NCI-H1105 (cell line): ENCODE data around the gene FOXL2NB.

ENCODE experiments used
- DNase-seq: peaks from one replicate; lab custom pipeline; 2025; lab: John Stamatoyannopoulos, UW

FOXL2NB gene

DNA sequence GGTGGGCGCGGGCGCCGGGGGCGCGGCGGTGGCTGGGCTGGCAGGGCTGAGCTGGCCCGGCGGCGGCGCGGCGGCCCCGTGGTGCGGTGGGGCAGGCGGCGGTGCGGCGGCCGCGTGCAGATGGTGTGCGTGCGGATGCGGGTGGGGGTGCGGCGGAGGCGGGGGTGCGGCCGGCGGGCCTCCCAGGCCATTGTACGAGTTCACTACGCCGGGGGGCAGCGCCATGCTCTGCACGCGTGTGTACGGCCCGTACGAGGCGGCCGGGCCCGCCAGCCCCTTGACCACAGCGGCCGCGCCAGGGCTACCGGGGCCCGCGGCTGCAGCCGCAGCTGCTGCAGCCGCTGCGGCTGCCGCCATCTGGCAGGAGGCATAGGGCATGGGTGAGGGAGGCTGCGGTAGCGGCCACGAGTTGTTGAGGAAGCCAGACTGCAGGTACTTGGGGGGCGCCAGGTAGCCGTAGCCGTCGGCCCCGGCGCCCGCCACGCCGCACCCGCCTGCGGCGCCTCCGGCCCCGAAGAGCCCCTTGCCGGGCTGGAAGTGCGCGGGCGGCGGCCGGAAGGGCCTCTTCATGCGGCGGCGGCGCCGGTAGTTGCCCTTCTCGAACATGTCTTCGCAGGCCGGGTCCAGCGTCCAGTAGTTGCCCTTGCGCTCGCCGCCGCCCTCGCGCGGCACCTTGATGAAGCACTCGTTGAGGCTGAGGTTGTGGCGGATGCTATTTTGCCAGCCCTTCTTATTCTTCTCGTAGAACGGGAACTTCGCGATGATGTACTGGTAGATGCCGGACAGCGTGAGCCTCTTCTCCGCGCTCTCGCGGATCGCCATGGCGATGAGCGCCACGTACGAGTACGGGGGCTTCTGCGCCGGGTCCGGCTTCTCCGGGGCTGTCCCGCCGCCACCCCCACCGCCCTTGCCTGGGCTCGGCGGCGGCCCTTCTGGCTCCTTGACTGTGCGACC, 1.0 kb upstream of the FOXL2NB start:
- peak; percentile 65 for DNase-seq

DNA sequence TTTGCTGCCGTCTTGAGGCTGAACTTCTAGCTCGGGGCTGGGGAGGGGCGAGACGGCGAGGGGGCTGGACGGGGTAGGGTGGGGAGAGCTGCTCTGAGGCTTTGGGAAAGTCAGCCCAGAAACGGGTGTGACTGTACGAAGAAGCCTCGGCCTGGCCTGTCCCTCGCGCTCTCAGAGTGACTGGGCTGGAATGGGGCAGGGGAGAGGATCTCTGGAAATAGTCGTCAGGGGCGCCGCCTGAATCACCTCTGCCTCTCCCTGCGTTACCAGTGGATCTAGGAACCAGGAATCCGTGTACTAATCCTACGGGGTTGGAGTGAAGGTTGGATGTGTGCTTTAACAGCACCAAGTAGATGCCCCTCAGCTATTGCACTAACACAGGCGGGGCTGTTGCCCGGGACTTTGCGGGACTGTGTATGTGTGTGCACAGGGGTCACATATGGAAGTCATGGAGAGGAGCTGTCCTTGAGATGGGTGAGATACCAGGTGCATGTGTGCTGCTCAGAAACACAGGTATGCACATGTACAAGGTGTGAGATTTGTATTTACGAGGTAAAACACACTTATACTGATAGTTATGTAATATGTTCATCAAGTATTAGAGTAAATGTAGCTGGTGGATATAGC, 591 bp downstream of the FOXL2NB start:
- no peak for DNase-seq

DNA sequence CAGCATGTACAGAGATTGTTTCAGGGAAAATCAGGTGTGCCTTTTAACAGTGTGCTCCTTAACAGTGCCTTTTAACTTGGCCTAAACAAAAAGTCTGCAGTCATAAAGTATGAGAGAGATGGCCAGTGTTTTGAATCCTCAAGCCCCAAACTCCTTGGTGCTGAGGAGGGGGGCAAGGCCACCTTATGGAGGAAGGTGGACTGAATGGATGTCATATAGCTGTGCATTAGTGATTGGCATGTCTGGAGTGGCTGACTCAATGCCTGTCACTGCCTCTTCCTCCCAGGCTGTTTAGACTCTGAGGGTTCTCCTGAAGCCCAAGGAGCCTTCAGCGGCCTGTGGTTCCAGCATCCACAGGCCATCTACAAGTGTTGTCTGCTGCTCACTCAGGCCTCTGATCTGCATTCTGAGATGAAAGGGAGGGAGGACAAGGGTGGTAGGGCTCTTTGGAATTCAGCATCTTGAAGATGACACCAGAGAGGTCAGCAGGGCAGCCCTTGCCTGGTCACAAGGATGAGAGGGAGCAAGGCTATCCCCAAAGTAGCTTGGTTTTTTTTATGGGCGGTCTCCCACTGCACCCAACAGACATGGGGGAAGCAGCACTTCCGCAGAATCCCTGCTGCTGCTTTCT, 1.5 kb downstream of the FOXL2NB start:
- DNase-seq: no peak

GRCh38 chr3:138949002-138949418, 2.0 kb downstream of the FOXL2NB start:
- no peak for DNase-seq

DNA sequence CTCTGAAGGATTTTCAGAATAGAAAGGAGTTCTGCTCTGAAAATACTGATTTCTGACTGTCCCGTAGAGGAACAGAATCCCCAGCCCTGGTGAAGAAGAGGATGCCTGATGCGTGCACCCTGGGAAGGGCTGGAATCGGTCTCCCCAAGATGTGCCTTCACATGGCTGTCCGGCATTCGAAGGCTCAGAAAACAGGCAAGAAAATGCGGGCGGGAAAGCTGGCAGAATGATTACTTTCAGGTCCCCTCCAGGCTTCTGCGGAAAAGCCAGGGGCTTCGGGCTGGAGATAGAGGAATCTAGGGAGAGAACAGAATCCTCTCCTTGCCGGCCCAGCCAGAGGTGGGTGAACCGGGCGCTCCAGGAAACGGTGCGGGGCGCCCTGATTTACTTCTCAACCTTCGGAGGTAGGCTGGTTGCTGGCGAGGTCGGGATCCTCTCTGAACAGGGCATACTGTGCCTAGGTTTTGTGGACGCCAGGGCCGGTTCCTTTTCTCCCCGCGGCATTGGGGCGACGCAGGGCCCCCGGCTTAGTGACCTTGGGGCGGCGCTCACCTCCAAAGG, 2.5 kb downstream of the FOXL2NB start:
- DNase-seq: no peak

GRCh38 chr3:138950006-138950644, 3.1 kb downstream of the FOXL2NB start:
- DNase-seq: peak; percentile 65

- DNase-seq: no peak
Measured at GRCh38 chr3:138950701-138951100, 3.7 kb downstream of the FOXL2NB start.

GRCh38 chr3:138960417-138960852, 13.4 kb downstream of the FOXL2NB start:
- no peak for DNase-seq

- DNase-seq: no peak
Measured at GRCh38 chr3:138962854-138963560, 16.0 kb downstream of the FOXL2NB start.

DNA sequence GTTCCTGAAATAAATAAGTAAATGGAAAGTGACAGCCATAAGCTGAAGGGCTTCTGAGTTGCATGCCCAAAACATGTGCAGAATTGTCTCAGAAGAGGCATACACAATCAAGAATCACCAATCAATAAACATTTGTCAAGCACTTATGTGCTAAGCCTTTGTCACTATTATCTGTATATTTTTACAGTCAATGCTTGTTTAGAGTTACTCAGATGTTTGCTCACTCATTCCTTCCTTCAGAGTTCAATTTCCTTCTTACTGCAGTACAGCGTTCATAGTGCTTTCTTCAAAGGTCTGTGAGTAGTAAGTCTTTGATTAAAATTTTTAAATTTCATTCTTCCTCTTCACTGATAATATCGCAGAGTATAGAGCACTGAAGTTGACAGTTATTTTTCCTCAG, 17.2 kb downstream of the FOXL2NB start:
- no peak for DNase-seq

GRCh38 chr3:138964923-138965322, 17.9 kb downstream of the FOXL2NB start:
- DNase-seq: no peak

- no peak for DNase-seq
Measured at GRCh38 chr3:138971766-138972320, 24.8 kb downstream of the FOXL2NB start.

DNA sequence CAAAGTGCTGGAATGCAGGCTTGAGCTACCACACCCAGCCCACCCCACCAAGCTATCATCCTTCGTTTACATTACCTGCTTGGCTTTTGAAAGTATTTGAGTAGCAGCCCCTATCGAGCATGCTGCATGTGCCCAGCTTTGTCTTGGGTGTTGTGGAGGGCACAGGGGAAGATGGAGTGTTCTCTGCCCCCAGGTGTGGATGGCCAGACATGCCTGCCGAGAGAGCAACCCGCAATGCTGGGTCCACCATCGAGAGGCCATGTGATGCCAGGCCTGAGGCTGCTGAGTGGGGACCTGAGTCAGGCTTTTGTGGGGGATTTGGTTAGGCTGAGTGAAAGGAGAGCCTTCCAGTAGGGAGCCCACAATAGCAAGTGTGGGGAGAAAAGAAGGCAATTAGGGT, 25.9 kb downstream of the FOXL2NB start:
- no peak for DNase-seq

DNA sequence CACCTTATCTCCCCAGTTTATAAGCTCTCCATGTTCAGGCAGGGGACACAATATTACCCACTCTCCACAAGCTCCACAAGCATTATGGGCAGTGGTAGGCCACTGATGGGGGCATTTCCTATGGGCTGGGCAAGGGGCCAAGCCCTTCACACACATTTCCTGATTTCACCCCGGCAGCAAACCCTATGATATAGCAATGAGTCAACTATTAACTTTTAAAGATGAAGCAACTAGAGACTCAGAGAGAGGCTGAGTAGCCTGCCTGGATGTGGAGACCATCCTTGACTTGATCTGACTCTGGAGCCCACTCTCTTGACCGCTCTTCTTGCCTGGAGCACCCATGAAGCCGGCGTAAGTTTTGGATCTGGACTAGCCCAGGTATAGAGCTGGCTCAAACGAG, 27.4 kb downstream of the FOXL2NB start:
- DNase-seq: no peak

DNA sequence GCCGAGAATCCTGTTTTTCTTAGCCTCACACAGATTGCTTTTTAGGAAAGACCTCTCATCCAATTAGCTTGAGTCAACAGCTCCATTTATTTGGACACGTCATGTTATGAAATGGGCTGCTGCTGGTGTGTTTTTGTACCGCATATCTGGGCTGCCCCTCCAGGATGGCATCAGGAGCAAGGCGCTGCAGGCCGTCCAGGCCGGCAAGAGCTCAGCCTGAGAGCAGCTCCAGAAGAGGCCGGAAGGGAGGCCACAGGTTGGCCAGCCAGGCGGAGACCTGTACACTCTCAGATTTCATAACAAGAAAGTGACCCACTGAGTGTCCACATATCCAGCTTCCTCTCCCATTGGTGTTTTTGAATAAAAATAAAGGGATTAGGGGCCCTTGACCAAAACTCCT, 28.3 kb downstream of the FOXL2NB start:
- DNase-seq: no peak

DNA sequence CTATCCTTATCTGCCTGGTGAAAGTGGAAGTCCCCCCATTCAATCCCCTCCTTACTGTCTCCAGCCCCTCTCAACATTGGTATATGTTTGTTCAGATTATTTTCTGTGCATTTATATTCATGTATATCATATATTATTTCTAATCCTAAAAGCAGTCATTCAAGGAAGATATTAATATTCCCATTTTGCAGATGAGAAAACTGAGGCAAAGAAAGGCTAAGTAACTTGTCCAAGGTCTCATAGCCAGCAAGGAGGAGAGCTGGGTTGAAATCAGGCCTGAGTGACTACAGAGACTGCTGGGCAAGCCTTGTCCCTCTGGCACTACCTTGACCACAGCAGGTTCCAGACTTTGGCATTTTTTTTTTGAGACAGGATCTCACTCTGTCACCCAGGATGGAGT, 29.0 kb downstream of the FOXL2NB start:
- no peak for DNase-seq

GRCh38 chr3:138984816-138985215, 37.8 kb downstream of the FOXL2NB start:
- no peak for DNase-seq

DNA sequence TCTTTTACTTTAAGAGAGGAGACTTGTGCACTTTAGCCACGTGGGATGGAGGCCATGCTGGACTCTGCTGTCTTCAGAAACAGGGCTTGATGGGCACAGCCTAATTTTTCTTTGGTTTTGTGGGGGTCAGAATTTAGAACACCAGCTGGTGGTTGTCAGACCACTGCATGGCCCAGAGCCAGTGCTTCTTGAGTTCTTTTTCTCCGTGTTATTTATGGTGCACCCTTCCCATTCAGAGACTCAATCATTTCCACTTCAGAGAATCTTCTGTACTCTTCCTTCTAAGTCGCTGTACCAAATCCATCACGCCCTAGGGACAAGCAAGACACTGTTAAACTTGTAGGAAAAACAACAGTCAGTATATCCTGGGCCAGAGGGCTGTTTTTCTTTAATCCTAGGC, 38.9 kb downstream of the FOXL2NB start:
- no peak for DNase-seq

DNA sequence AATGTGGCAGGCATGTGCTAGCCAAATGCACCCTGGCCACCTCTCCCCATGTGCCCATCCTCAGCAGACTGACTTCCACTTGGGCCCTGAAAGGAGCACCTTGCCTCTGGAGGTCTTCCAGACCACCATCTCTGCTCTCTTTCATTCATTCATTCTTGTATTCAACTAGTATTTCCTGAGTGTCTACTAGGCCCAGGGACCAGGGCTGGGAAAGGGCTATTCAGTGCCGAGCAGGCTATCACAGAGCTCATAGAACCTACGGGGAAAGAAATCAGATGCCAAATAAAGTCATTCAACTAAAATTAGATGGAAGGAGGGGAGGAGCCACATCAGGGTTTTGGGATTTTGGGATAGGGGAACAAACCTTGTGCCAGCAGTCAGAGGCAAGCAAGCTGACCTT, 40.2 kb downstream of the FOXL2NB start:
- no peak for DNase-seq

DNA sequence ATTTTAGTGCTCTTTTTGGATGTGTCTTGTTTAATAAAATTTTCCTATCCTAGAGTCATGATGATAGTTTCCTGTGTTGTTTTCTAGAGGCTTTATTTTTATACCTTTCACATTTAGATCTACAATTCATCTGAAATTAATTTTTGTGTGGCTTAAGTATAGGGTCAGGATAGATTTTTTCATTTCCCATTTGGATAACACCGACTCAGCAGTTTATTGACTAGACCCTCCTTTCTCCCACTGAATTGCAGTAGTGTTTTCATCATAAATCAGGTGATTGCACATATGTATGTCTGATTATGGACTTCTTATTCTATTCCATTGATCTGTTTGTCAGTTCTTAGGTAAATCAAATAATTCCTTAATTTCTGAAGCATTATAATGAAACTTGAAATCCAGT, 48.7 kb downstream of the FOXL2NB start:
- no peak for DNase-seq
